Superior temporal gyrus (tissue), 1 donor: ENCODE results near the gene FMNL2.
A peak's percentile ranks its signal among the peaks of the same experiment; 100 is the strongest.

Source experiments
- DNase-seq: peaks from one replicate; pipeline ENCODE4 v3.0.0-alpha.2; 2016; ENCODE audit errors: extremely low spot score

FMNL2 gene

DNA sequence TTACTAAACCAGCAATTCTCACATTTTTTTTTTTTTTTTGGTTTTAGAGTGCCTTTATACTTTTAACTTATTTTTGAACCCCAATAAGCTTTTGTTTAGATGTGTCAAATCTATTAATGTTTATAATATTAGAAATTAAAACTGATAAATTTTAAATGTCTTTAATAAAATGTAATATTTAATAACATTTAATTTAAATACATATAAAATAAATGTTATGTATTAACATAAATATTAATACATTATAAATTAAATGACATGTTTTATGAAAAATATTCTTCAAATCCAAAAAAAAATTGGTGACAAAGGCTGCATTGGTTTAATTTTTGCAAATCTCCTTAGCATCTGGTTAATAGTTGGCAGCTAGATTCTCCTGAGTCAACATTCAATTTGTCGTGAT, 218.5 kb downstream of the FMNL2 start:
- DNase-seq: no peak

DNA sequence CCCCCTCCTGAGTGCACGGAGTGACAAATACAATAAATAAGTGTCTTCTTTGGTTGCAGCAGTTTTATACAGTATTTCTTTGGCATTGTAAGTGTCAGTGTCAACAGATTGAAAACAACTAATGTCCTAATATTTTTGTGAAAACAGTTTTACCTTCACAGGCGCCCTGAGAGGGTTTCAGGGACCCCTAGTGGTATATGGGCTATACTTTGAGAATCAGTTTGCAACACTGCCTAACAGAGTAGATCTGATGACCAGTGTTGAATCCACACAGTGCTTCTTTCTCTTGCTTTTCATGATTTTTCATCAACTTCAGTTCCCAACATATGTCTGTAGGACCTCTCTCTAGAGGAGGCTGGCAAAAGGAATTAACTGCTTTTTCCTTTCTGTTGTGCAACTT, 220.1 kb downstream of the FMNL2 start:
- DNase-seq: no peak

DNA sequence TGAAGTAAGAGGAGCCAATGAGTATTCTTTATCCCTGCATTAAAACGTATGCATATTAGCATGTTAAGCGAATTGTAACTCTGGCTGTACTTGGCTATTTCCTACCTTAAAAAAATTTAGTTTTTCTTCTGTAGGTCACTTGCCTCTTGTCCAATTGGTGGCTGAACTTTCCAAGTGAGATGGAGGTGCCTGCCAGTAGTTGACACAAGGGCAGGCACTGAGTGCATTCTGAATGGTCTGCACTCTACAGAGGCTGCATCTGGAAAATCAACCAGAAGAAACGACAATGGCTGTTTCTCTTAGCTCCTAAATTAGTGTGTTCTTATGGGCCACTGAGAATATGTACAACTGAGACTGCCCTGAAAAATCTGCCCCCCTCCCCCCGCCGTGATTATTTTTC, 221.5 kb downstream of the FMNL2 start:
- no peak for DNase-seq

DNA sequence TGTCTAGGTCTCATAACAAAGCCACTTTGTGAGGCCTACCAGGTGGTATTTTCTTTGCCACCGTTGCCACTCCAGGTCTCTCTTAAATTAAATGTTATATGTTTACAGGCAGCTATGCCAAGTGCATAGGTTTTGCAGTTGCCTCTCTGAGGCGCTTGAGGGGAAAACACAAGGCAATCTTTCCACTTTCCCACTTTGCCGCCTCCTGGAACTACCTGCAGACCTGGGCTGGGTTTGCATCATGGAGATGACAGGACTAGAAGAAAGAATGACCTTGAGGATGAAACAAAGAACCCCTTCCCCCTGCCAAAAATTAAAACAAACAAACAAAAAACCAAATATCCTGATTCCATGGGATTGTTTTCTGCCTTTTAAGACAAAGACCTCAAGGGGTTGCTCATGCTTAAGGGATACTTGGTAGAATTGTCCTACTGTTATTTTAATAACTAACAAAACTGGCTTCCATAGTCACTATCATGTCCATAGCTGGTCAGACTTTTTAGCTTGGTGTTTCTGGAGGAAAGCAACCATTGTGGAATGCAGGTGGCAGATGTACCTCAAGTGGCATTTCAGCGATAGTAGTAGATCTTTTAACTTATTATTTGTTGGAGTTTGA, 222.4 kb downstream of the FMNL2 start:
- no peak for DNase-seq

GRCh38 chr2:152558158-152558984, 223.4 kb downstream of the FMNL2 start:
- DNase-seq: peak; percentile 85

GRCh38 chr2:152559008-152559407, 224.0 kb downstream of the FMNL2 start:
- DNase-seq: no peak

DNA sequence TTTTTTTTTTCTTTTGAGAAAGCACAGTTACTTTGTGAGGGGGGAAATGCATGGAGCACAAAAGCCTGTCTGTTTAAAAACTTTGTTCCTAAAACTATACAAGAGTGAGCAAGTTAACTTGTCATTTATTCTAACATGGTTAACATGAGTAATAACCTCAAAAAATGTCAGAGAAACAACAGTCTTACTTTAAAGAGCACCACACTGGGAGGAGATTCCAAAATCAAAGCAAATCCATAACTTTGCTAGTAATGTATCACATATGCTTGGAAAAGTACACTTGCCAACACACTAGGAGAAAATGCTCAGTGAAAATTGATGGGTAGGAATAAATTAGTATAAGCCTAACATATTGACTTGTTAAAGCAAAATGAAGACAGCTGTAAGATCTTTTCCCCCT, 225.2 kb downstream of the FMNL2 start:
- no peak for DNase-seq

DNA sequence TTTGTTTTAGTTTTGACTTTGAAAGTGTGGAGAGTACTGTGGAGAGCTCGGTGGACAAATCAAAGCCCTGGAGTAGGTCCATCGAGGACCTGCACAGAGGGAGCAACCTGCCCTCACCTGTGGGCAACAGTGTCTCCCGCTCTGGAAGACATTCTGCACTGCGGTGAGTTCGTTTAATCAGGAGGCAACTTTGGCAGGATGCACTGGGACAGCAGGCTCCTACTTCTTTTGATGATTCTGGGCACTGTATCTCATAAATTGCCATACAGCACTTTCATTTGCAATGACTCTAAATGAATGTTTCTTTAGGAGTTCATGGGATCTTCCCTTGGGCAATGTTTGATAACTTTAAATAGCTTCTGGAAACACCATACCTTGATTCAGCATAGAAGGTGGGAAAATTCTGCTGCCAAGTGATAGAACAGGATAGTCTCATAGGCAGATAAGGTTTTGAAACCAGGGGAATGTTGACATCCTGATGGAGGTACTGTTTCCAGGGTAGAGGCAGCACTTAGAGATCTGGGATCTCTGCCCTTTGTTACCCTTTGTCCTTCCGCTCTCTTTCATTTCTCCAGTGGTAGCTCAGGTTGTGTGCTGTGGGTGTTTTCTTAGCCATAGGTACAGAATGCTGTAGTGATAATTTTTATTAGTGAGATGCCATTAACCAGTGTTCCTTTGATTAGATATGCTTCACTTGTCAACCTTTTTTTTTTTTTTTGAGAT, 226.1 kb downstream of the FMNL2 start:
- DNase-seq: no peak

DNA sequence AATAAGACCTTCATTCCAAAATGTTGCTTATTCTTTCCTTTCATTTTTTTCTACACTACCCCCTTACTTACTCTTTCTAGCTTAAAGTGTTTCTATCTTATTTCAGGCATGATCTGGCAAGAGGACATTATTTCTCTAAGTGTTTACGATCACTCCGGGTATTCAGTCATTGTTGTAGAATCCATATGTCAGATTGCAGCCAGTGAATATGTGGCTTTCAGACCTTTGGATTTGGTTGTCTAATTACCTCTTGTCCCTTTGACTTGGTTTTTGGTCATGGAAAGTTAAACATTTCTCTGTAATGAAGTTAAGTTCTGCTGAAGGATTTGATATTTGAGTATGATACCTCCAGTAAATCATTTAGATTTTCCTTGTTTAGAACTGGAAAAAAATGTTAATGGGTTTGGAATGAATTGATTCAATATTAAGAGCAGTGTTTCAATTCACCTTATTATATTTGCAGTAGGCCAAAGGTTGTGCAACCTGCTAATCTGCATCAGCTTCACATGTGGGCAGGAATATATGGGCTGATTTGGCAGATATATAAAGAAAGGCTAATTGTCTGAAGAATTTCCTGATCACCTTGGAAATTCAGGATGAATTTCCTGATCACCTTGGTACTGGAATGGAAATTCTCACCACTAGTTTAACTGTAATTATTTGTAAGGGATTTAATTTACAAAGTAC, 227.4 kb downstream of the FMNL2 start:
- DNase-seq: no peak

- DNase-seq: no peak
Measured at GRCh38 chr2:152563764-152564163, 228.8 kb downstream of the FMNL2 start.

DNA sequence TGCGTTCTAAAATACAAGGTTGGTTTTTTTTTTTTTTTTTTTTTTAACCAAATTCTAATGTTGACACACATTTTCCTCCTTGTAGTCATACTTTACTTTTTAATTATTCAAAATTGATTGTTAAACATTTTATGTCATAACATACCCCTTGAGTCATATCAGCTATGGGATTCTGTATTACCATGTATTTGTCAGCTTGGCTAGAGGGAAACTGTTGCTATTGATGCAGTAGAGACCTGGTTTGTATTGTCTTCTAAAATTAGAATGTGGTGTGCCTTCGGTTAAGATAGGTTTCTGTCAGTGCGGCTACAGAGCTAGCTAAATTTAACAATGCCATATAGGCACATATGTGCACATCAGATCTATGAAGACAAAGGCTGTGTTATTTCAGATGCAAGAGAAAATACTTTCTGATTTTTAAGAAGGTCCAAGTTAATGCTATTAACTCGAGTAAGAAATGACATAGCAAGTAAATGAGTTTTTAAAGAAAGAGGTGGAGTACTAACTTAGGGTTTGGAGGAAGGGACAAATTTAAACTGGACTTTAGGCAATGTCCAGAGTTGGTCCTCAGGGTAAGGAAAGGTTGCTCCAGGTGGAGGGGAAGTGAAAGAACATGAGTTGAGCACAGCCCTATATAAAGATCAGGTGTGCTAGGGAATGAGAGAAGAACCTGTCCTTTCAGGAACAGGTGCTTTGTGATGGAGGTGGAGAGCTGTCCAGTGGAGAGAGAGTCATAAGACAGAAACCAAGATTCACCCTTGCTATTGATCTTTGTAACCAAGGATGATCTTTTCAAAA, 230.0 kb downstream of the FMNL2 start:
- DNase-seq: no peak

- no peak for DNase-seq
Measured at GRCh38 chr2:152565884-152566727, 231.1 kb downstream of the FMNL2 start.

- no peak for DNase-seq
Measured at GRCh38 chr2:152566728-152567069, 231.7 kb downstream of the FMNL2 start.

DNA sequence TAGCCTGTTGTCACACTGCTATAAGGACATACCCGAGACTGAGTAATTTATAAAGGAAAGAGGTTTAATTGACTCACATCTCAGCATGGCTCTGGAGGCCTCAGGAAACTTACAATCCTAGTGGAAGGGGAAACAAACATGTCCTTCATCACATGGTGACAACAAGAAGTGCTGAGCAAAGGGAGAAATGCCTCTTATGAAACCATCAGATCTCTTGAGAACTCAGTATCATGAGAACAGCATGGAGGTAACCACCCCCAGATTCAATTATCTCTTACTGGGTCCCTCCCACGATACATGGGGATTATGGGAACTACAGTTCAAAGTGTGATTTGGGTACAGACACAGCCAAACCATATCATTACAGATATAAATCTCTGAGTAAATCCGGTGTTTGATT, 233.6 kb downstream of the FMNL2 start:
- DNase-seq: no peak

DNA sequence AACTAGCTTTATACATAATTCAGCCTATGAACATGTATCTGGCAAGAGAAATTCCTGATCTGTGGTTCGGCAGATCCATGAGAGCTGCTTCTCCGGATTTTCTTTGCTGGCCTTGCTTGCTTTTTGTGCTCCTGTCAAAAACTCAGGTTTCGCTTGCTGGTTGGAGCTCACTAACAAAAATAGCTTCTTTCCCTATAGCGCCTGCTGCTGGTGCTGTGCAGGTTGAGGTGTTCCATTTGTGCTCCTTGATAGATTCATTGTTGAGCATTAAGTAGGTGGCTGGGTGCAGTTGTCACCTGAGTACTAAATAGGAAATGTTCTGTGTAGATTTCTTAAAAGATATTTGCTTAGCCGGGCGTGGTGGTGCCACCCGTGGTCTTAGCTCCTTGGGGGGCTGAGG, 234.2 kb downstream of the FMNL2 start:
- DNase-seq: no peak

GRCh38 chr2:152571048-152571766, 236.2 kb downstream of the FMNL2 start:
- no peak for DNase-seq

- DNase-seq: no peak
Measured at GRCh38 chr2:152572031-152572430, 237.1 kb downstream of the FMNL2 start.

DNA sequence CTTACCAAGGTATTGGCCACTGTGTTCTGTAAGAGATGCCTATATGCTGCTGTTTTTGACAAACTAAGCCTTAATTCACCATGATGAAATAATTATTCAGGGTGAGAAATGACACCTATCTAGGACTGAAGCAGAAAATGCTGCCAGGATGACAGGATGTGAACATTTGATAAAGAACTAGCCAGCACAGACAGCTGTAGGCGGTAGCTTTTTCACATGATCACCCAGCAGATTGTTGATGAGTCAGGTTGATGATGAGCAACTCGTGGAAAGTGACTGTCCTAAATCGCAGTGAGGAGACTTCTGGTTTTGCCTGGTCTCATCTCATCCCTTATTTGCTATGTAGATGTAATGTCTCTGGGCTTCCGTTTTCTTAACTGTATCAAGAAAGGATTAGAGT, 238.2 kb downstream of the FMNL2 start:
- DNase-seq: peak; percentile 91

DNA sequence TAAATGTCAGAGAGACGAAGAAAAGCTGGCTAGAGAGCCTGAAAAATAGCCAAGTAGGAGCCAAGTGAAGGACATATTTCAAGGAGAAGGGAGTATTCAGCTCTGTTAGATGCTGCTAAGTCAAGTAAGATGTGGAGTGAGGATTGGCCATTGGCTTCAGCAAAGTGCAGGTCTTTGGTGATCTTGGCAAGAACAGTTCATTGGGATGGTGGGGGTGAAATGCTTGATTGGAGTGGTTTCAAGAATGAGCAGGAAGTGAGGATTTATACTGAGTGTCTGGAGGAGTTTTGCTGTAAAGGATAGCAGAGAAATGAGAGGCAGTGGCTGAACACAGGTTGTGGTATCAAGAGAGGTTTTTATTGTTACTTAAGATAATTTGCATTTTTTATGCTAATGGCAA, 242.6 kb downstream of the FMNL2 start:
- no peak for DNase-seq

- no peak for DNase-seq
Measured at GRCh38 chr2:152578573-152578972, 243.6 kb downstream of the FMNL2 start.
